Activated CD8-positive, alpha-beta memory T cell treated with anti-CD3 and anti-CD28 coated beads for 1 hour (primary cell): ENCODE data around the gene PPL.
"Not testable (repeated sequence)": the region's sequence is repeated elsewhere in the genome, so short reads cannot be mapped to it uniquely, and the experiment has no call there.

ENCODE experiments used
- DNase-seq, 2 donors: peaks; one replicate each; pipeline ENCODE4 v3.0.0-alpha.2; 2020; ENCODE audit warnings: low read depth in 1 of 2; ENCODE audit errors: extremely low read depth in 1 of 2

PPL gene

DNA sequence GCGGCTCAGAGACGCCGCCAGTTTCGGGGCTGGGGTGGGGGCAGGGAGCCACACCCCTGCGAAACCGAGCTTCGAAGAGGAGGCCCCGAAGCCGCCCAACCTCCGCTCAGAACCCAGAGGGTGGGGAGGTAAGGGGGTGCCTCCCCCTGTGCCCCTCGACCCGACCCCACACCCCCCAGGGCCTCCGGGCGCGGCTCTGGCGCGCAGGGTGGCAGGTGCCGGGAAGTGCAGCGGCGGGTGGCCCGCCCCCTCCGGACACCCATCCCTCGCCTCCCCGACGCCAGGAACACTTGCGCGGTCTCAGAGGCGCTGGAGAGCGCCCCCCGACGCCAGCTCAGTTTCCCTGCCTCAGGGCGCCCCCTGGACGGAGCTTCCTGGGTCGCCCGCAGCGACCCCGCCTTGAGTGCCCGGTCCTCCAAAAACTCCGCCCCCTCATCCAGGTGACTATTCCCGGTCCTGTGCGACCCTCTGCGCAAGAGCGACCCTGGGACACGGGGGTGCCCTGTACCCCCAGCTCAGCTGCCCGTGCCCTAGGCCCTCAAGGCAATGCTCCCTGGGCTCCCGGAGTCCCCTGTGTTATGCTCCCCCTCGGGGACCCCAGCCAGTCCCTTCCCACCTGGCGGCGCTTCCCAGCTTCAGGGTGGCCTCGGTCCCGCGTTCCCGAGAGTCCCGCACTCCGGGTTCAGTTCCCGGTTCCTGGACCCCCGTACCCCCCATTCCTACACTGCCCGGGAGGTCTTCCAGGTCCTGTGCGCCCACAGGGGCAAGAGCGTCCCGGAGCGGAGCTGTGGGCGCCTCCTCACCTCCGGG lies 562 bp downstream of the PPL start:
- no peak for DNase-seq

DNA sequence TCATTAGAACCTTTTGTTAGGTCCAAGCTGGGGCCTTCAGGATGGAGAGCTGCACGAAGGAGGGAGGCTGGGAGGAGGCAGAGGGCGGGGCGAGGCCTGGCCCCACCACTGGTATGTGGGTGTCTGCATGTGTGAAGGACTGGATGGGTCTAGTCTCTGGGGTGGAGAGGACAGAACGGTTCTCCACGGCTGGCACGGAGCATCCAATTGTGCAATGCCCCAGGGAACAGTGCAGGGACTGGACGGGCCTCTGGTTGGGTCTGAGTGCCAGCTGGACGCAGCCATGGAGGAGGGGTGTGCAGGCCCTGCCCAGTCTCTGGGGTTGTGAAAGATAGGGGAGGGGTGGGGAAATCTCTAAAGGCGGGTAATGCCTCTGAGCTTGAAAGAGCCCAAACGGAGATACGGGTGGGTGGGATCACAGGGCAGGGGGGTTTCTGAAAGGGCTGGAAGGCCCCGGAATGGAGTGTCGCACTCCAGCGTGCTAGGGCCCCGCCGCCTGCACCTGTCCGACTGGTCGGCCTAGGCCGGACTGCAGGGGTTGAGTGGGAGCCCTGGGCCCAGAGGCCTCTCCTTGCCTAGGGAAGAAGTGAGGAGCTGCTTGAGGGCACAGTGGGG lies 1.6 kb downstream of the PPL start:
- DNase-seq, result no peak

DNA sequence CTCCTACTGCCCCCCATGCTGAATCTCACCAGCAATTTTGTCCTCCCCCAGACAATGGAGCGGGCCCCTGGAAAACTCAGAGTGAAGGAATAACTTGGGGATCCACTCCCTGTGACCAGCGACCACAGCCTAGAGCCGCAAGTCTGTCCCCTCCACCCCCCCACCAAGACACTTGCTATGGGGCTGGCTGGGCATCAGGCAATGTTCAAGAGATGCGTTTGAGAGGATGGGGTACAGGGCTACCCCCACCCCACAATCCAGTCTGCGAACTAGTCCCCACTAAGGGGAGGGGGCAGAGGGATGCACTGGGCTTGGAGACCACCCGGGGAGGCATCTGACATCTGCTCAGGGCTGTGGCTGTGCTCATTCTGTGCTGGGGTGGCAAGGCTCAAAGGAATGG lies 2.4 kb downstream of the PPL start:
- no peak for DNase-seq

DNA sequence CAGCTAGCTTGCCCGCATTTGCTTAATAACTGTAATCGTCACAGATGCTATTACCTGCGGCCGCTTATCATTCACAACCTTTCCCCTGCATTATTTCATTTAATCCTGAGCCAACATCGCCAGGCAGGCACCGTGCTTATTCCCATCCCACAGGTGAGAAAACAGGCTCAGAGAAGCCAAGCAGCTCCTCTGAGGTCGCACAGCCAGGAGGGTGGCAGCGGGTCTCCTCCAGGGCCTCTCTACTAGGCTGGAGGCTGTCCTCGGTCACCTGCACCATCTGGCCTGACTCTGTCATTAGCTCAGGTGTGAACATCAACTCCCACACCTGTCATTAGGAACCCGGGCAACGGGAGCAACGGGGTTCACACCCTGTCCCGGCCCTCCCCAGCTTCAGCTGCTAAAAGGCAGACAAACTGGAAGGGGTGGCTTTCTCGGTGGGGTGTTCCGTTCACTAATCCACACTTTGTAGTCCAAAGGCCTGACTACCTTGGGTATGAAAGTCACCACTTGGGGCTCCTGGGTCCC lies 3.0 kb downstream of the PPL start:
- DNase-seq, result no peak

DNA sequence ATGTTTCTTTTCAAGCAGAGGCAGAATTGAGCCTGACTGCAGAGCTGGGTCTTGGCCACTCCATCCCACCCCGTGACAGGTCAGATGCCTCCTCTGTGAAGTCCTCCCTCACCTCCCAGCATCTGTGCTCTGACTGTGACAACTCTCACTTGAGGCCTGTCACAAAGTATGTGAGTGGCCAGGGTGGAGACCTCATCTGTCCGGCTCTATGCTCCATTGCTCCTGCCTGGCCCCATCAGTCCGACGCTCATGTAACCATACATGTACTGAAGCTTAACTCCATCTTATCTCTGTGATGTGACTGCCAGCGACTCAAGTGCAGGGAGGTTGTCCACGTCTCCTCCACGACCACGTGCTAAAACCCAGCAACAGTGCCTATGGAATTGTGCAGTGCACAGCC lies 3.5 kb downstream of the PPL start:
- DNase-seq, result no peak

DNA sequence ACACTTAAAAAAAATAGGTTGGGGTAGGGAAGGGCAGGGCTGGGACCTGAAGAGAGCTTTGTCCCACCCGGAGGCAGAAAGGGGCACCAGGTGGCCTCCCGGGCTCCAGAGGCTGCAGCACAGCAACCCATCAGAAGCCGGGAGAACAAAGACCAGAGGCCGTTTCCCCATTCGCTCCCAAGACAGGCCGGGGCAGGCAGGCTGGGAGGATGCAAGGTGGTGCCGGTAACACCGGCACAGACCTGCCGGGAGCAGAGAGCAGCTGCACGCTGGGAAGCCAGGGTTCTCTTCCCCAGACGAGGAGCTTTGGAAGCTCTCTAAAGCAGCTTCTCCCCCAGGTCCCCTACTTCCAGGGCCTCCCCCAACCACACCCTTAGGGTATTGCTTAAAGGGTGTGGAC lies 5.6 kb downstream of the PPL start:
- no peak for DNase-seq

DNA sequence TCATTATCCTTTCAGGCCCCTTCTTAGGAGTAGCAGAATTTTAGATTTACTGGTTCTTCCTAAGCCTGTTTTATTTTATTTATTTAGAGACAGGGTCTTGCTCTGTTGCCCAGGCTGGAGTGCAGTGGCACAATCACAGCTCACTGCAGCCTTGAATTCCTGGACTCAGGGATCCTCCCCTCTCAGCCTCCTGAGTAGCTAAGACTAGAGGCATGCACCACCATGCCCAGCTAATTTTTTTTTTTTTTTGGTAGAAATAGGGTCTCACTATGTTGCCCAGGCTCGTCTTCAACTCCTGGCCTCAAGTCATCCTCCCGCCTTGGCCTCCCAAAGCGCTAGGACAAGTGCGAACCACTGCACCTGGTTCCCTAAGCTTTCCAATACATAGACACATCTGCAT lies 7.3 kb downstream of the PPL start:
- DNase-seq, result not testable (repeated sequence)

DNA sequence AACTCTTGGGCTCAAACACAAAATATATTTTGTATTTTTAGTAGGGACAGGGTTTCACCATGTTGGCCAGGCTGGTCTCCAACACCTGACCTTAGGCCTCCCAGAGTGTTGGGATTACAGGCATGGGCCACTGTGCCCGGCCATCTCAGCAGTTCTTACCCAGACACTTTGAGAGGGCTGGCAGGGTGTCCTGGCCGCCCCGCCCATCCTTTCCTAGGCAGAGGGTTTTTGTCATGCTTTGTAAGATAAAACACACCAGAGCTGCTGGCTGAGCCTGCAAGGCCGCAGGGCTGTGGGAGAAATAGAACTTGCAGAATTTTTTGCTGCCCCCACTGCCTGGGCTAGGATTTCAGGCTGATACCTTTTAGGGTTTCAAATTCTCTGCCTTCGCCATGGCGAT lies 8.7 kb downstream of the PPL start:
- DNase-seq, result no peak

DNA sequence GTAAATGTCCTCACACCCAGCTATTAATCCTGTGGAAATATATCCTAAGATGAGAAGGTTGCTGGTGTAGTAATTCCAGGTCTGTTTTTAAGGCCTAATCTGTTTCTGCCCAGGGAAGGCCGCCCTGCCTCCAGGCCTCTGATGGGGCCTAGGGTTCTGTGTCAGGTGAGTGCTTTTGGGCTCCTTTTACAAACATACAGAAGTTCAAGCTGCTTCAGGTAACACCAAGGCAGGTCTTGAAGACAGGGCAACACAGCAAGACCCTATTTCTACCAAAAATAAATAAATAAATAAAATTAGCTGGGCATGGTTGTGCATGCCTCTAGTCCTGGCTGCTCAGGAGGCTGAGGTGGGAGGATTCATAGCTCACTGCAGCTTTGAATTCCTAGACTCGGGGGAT lies 9.3 kb downstream of the PPL start:
- DNase-seq, result no peak

DNA sequence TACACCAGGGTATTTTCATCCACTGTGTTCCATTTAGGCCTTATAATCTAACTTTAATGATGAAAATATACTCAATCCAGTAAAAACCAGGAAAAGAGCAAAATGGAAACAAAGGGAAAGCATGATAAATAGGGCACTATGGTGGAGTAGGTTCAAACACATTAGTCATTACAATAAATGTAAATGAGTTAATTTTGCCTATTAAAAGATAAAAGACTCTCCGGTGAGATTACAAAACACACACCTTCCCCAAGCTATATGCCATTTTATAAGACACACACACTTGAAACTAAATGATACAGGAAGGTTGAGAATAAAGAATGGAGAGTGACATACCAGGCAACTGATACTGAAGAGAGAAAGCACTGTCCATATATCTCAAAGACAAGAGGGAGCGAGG lies 10.0 kb downstream of the PPL start:
- no peak for DNase-seq

DNA sequence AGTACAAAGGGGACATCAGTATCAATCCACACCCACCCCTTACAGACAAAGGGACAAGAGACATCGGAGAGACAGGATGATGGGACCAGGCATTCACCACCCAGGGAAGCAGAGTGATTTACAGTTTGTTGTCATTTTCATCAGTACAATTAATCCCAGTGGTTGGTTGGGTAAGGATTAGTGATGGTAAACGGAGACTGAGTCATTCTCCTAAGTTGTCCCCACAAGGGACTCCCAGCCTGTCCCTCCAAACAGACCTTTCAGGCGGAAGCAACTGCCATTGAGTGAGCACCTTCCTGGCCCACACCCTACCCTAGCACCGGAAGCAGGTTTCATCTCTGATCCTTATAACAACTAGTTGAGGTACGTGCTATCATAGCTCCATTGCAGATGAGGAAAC lies 11.2 kb downstream of the PPL start:
- DNase-seq, result no peak

DNA sequence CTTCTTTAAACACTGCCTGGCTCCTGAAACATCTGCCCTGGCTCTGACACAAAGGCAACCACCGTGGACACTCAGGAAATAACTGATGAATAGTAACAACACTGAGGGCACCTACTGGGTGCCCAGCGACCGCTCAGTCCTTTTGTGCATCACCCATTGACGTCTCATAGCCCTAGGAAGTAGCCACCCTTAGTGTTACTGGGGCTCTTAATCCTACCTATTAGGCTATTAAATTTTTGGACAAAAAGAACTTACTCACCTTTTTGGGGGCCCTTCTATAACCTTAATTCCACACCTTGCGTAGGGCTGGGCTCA lies 11.7 kb downstream of the PPL start:
- DNase-seq, result no peak

DNA sequence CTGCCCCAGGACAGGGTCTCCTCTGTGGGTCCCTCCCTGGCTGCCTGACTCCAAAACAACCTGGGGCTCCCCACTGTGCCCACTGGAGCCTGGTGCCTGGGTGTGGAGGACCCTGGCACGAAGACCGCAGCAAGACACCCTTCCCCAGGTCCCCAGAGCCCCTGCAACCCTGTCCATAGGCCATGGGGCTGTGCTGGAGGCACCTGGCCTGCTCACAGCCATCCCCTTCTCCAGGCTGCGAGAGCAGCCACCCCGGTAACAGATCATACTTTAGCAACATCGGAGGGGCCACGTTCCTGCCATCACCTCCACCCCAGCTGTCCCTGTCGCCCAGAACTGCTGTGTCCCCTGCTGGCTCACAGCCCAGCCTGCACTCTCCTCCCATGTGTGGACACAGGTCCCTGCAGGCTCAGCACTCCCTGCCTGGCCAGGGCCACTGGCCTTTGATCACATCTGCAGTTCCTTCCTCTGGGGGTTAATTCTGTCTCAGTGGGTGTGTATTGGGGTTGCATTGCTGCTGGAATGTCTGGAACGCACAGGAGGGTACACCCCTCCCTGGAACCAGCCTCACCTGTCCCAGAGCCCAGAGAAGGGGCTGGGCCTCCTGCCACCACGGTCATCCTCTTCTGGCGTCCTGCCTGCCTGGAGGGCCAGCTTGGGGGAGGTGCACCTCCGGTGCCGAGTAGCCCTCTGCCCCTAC lies 12.2 kb downstream of the PPL start:
- DNase-seq, result no peak

DNA sequence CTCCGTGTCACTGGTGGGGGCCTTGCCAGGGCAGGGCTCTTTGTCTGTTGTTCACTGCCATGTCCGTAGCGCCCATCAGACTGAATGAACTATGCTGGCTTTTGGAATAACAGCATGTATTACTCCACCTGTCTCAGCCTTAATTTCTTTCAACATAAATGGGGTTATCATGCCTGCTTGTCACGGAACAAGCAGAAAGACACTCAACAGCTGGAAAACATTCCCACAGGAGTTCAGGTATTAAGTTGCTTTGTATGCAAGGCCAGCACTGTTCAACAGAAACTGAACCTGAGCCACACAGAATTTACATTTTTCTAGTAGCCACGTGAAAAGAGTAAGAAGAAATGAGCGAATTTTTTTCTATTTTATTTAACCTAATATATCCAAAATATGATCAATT lies 13.1 kb downstream of the PPL start:
- DNase-seq, result no peak

DNA sequence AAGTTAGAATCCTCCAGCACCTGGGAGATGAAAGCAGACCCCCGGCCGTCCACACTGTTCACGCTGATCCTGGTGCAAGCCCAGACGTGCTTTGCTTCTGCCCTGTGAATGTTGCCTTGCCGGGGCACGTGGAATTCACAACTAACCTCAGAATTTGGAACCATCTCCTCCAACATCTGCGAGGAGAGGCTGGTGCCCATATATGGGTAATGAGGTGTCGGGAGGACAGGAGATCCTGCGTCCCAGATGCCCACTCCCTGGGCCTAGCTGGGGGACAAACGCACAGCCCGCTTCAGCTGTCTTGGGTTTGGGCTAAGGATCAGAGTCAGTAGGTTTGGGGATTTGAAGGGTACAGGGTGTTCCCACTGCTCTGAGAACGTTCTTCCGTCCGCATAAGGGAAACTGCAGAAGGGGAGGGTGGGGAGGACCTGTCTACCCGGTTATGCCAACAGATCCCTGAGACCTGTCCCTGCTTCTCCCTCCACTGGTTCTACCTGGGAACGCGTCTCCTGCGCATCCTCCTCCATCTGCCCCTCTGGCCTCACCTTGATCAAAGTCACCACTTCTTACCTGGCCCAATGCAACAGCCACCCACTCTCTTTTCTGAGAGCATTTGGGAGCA lies 14.1 kb downstream of the PPL start:
- DNase-seq, result no peak

DNA sequence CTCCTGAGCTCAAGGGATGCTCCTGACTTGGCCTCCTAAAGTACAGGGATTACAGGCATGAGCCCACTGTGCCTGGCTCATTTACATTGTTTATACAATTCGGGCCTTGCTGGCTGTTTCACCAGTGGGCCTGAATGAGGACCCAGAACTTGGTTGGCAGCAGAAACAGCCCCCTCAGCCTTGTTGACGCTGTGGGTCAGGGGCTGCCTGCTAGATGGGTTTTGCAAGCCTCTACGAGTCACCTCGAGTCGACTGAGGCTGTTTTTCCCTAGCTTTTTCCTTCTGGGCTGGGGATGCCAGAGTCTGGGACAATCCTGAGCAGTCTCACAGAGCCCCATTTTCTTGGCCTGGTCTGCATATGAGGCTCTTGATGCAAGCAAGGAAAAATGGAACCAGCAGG lies 16.1 kb downstream of the PPL start:
- DNase-seq, result no peak

DNA sequence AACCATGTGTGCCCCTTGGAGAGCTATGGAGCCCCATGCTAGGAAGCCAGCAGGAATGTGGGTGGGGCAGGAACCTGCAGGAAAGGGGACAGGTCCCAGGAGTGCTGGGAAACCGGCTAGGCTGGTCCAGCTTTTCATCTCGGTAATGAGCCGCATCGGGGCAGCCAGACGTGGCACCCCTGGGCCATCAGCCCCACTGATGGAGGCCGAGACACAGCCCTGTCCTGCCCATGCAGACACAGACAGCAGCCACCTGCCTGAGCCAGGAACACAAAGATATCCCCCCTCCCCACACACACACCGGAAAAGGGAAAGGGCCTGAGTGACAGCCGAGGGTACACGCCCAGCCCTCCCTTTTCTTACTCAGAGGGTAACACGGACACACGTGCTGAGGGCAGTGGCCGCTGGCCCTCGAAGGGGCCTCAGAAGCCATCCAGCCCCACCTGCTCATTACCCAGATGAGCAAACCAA lies 18.1 kb downstream of the PPL start:
- no peak for DNase-seq

DNA sequence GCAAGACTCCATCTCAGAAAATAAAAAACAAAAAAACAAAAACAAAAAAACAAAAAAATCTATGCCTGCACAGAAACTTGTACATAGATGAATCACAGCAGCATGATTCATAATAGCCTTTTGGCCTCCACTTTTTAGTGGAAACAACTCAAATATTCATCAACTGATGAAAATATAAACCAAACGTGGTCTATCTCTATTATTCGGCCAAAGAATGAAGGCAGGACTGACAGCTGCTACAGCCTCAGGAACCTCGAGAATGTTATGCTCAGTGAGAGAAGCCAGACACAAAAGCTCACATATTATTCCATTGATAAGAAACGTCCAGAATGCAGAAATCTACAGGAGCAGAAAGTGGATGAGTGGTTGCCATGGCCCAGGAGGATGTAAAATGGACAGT lies 19.8 kb downstream of the PPL start:
- no peak for DNase-seq

DNA sequence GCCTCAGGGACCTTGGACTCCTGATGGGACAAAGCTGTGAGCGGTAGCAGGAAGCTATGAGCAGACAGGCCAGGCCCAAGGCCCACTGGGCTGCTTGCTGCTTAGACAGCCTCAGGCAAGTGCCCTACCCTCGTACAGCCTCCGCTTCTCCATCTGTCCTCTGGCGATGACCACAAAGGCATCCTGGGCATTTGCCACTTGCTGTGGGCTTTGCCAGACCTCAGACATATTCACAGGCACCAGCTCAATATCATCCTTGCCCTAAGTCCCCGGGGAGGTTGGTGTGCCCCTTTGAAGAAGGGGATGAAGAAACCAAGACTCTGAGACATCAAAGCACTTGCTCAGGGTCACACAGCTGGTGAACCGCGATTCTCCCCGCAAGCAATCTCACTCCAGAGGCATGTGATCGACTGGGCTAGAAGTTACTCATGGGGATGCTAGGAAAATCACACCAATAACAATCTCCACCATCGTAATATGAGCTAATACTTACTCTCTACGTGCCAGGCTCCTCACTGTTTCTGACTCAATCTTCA lies 21.7 kb downstream of the PPL start:
- no peak for DNase-seq

DNA sequence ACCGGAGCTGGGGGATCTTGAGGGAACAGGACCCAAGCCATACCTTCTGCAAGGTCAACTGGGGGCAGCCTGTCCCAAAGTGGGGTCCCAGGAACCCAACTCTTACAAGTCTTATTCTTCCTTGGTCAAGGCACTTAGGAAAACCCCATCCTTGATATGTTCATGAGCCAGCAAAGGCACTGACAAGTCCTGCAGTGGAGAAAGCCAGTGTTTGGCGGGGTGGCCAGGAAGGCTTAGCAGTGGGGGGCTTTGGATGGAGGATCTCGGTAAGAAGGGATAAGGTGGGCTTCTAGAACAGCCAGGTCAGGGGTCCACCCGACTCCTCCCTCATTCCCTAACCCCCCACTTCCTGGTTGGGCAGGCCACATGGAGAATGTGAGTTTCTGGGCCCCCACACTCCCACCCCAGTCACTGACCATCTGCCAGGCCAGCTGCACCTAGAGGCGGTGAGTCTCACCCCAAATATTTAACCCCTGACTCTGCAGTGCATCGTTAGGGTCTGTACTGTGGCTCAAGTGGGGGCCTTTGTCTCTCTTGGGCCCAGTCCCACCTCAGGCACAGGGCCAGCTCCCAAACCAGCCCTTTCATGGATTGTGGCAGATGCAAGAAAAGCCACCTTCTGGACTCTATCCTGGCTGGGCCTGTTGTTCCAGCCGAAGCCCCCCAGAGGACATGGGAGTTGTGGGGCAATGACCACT lies 22.3 kb downstream of the PPL start:
- DNase-seq, result no peak
